Measurements from ENCODE around the gene EXT2.

The EXT2 gene

DNA sequence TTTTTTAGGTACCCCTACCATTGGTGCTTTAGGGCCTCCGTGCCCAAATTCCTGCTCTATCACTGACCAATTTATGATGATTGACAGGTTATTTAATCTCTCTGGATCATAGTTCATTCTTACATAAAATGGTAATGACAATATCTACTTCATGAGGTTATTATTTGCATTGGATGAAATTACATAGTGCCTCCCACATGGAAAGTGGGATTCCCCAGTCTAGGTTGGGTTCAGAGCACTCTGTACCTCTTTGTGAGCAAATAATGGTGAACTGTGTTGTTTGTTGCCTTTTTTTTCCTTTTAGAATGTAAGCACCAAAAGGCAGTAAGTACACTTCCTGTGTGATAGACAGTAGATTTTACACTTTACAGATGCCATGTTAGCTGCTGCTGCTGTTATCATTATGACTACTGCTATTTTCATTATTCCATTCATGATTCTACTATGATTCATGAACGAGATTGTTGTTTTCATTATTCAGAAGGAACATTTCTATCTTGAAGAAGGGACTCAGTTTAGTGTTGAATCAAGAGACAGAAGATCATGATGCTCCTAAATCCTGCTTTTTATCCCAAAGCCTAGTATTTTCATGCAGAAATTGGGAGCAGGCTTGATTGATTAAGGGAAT is 113.6 kb downstream of the EXT2 start:
- H3K27ac ChIP-seq, result no peak overlapping the region
- TF ChIP-seq ZFX (IDR thresholded peaks at IDR 0.05), result no peak
- no peak for TF ChIP-seq CTCF (conservative IDR thresholded peaks at IDR 0.05)

- H3K27ac ChIP-seq, result no peak overlapping the region
- TF ChIP-seq ZFX (IDR thresholded peaks at IDR 0.05), result no peak
- no peak for TF ChIP-seq CTCF (conservative IDR thresholded peaks at IDR 0.05)
Measured at GRCh38 chr11:44212128-44212527, 116.7 kb downstream of the EXT2 start.

DNA sequence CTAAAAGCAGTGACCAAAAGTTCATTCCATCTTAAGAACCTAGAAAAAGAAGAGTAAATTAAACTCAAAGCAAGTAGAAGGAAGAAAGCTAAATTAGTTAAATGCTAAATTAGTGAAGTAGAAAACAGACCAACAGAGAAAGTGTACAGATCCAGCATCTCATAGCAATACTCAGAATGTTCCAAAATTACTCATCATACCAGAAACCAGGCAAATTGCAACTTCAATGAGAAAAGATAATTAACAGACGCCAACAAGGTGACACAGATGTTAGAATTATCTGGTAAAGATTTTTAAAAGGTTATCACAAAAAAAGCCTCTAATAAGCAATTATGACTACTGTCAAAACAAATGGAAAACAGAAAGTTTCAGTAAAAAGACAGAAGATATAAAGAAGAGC is 117.7 kb downstream of the EXT2 start:
- no peak overlapping the region for H3K27ac ChIP-seq
- TF ChIP-seq ZFX (IDR thresholded peaks at IDR 0.05), result no peak

DNA sequence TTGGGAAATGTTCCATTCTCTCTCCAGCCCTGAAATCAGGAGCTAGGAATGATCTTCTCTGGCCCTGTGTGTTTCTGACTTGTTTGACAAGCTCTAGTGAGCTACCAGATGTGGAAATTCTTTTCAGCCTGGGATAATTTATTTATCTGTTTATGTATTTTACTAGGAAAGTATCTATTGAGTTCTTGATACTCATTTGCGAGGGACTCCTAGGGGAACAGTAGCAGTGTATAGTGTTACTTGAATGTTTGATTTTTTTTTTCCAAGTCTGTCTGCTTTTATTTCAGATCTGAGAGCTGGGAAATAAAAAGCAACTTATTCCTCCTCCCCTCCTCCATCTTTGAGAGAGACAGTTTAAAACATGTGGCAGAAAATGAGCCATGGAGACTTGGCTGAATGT is 122.0 kb downstream of the EXT2 start:
- TF ChIP-seq CTCF (conservative IDR thresholded peaks at IDR 0.05), result no peak
- no peak for TF ChIP-seq ZFX (IDR thresholded peaks at IDR 0.05)

GRCh38 chr11:44219830-44220796 is 124.6 kb downstream of the EXT2 start:
- TF ChIP-seq ZFX (IDR thresholded peaks at IDR 0.05), result no peak
- no peak for TF ChIP-seq CTCF (conservative IDR thresholded peaks at IDR 0.05)
- H3K27ac ChIP-seq, result no peak overlapping the region

More for the DNA sequence above, 122.0 kb downstream of the EXT2 start:
- no peak overlapping the region for H3K27ac ChIP-seq

DNA sequence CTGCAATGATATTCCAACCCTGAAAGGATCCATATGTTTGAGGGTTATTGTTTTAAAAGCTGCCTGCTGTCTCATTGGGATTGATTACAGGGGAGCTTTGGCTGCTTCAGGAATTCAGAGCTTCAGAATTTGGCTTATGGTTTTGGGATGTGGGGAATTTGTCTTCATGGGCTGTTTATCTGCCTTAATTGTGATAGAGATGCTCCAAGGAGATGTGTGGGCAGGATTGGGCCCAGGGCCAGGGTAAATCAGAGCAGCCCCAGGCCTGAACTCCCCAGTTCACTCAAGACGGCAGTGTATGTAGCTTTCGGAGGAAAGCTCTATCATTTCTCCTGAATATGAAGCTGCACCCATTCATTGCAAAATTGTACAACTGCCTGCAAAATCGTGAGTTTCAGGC is 126.0 kb downstream of the EXT2 start:
- no peak overlapping the region for H3K27ac ChIP-seq
- TF ChIP-seq ZFX (IDR thresholded peaks at IDR 0.05), result no peak
- TF ChIP-seq CTCF (conservative IDR thresholded peaks at IDR 0.05), result no peak

GRCh38 chr11:44221992-44222391 is 126.5 kb downstream of the EXT2 start:
- TF ChIP-seq ZFX (IDR thresholded peaks at IDR 0.05), result no peak
- no peak overlapping the region for H3K27ac ChIP-seq

DNA sequence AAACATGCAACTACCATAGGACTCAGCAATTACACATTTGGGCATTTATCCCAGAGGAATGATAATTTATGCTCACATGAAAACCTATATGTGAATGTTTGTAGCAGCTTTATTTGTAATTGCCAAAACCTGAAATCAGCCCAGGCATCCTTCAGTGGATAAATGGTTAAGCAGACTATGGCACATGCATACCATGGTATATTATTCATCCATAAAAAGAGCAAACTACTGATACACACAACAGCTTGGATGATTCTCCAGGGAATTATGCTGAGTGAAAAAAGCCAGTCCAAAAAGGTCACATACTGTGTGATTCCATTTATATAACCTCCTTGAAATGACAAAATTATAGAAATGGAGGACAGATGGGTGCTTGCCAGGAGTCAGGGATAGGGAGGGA is 127.8 kb downstream of the EXT2 start:
- TF ChIP-seq CTCF (conservative IDR thresholded peaks at IDR 0.05) (no peak), ZFX (IDR thresholded peaks at IDR 0.05) (no peak)
- no peak overlapping the region for H3K27ac ChIP-seq

Data from C4-2B (cell line).